ENCODE data around the gene EPHB6. TPM values are rescaled to one million over a fixed set of nuclear protein-coding genes. Genes with fewer than 3 reads are reported as not detected.
A peak's percentile ranks its signal among the peaks of the same experiment; 100 is the strongest.

EPHB6 gene
- total RNA-seq, 1 experiment from 2014 or later, result 12.6 TPM

DNA sequence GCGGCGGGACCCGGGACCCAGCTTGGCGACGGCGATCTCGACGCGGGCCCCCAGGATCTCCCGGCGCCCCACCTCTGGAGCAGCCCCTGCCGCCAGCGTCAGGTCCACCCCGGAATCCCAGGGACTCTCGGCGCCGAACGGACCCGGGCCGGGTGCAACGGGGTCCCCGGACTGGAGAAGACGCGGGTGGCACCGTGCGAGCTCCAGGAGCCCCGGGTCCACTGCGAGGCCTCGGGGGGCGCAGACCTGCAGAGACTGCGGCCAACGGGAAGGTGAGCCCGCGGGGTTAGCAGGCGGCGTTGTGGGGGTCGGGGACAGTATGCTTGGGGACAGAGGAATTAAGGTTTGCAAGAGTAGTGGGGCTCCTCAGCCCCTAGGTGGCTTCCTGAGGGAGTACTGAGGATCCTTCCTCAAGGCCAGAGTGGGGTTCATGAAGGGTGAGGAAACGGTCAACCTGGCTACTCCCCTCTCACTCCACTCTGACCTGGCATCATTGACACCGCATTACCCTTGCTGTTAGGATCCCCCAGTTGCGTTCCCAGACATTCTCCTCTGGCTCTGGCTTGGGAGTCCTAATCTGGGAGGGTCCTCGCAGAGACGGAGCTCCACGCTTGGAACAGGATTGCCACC lies 353 bp downstream of the EPHB6 start:
- H4K20me1 ChIP-seq (ENCODE audit: insufficient read depth), result no peaks in the 10 kb centered on the region
- H3K4me3 ChIP-seq (replicated peaks in 1 of 2; ENCODE audit: low read depth in 1 of 2, low read length in 2 of 2), result peak overlapping the region; percentile 76
- H3K27me3 ChIP-seq (ENCODE audit: insufficient read depth, low read length), result no peaks in the 10 kb centered on the region
- ChIA-PET RAD21 (ENCODE audit: low non-redundant PET in 1 of 2, low total read pairs in 2 of 2, uncharacterized antibody in 2 of 2, unreplicated experiment in 2 of 2) (no interaction called here), CTCF (interaction anchor here (0.6 to 1.7 kb wide), 6 partner anchors 11 to 223 kb away, joined by 3 to 7 read pairs (median 3); no protein-coding TSS in a partner anchor), POLR2A (no interaction called here)
- DNase-seq (ENCODE audit: low read depth, low spot score) (no peak), ATAC-seq (peak; percentile 7)
- no peak overlapping the region; the same call in 1 of the 2 replicates for H3K27ac ChIP-seq (ENCODE audit: low read depth, low read length)
- peak overlapping the region; percentile 90 for H3K4me2 ChIP-seq (ENCODE audit: low read length)
- H3K4me1 ChIP-seq (ENCODE audit: control insufficient read depth in 1 of 2, insufficient read depth in 2 of 2, low read length in 2 of 2), result peaks cover 13 to 21% of the 10 kb centered on the region in 2 experiments
- no TSS peak for BruUV-seq (replicated peaks)
- no peak for TF ChIP-seq CEBPB (IDR thresholded peaks at IDR 0.05; ENCODE audit: low read depth)
- 0 out of 2 replicates have a peak, but pooled peaks have one; percentile 15 for TF ChIP-seq ZFX (IDR thresholded peaks at IDR 0.05)
- H3K9ac ChIP-seq (ENCODE audit: low read length), result peak overlapping the region; percentile 54
- H3K36me3 ChIP-seq (ENCODE audit: control insufficient read depth in 1 of 2, insufficient read depth in 2 of 2, low read length in 2 of 2), result no peaks in the 10 kb centered on the region
- H3K9me2 ChIP-seq (ENCODE audit: insufficient read depth), result no peaks in the 10 kb centered on the region
- H3K9me3 ChIP-seq (ENCODE audit: control insufficient read depth in 1 of 2, insufficient read depth in 1 of 2, low read depth in 1 of 2, low read length in 2 of 2), result no peaks in the 10 kb centered on the region
- intact Hi-C loops (cut with micrococcal nuclease), result loop anchor here (10.0 kb wide), 1 partner anchor 360 kb away; no protein-coding TSS in a partner anchor
- no peaks in the 10 kb centered on the region for H3K79me2 ChIP-seq (ENCODE audit: insufficient read depth, low read length)
- no peak overlapping the region for H2AFZ ChIP-seq (ENCODE audit: low read depth, low read length, poor library complexity, severe bottlenecking)

DNA sequence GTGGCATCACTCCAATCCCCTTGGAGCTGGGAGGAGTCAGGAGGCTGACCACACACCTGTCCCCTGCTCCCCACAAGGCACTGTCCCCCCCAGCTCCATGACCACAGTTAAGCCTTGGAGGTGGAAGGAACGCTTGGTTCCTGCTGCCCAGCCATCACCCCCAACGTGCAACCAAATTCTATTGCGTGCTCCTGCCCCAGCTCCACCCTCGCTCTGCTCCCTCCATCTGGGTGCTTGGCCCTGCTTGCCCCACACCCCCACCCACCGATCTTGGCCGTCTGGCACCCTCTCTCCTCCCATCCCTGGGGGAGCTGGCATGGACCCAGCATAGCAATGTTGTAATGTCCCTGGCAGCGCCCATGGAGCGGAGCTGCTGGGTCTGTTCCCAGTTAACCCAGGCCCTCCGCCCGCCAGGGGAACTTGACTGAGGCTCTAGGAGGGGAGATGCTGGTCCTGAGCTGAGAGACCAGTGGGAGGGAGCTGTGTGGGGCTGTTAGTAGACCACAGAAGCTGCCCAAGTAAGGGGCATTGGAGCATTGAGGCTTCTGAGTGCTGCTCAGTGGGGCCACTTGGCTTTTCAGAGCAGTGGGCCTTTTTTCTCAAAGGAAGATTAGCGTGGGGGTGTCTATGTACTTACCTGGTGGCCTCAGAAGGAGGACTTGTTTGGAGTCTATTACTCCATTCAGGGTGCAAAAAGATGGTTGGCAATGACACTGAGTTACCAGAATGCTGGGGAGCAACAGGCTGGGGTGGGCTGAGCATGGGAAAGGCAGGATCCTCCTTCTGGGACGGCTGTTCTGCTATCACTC lies 1.1 kb downstream of the EPHB6 start:
- DNase-seq (ENCODE audit: low read depth, low spot score) (no peak), ATAC-seq (no peak)
- Histone ChIP-seq H3K9ac (ENCODE audit: low read length) (no peak overlapping the region), H3K9me2 (ENCODE audit: insufficient read depth) (no peaks in the 10 kb centered on the region), H3K4me2 (ENCODE audit: low read length) (peak overlapping the region; percentile 90), H3K4me3 (replicated peaks in 1 of 2; ENCODE audit: low read depth in 1 of 2, low read length in 2 of 2) (no peak overlapping the region; a peak in 1 of 4 replicates), H3K36me3 (ENCODE audit: control insufficient read depth in 1 of 2, insufficient read depth in 2 of 2, low read length in 2 of 2) (no peaks in the 10 kb centered on the region), H3K9me3 (ENCODE audit: control insufficient read depth in 1 of 2, insufficient read depth in 1 of 2, low read depth in 1 of 2, low read length in 2 of 2) (no peaks in the 10 kb centered on the region), H3K27ac (ENCODE audit: low read depth, low read length) (no peak overlapping the region), H2AFZ (ENCODE audit: low read depth, low read length, poor library complexity, severe bottlenecking) (no peak overlapping the region), H3K79me2 (ENCODE audit: insufficient read depth, low read length) (no peaks in the 10 kb centered on the region), H4K20me1 (ENCODE audit: insufficient read depth) (no peaks in the 10 kb centered on the region), H3K27me3 (ENCODE audit: insufficient read depth, low read length) (no peaks in the 10 kb centered on the region), H3K4me1 (ENCODE audit: control insufficient read depth in 1 of 2, insufficient read depth in 2 of 2, low read length in 2 of 2) (peaks cover 13 to 21% of the 10 kb centered on the region in 2 experiments)
- POLR2A ChIA-PET, result no interaction called here
- RAD21 ChIA-PET (ENCODE audit: low non-redundant PET in 1 of 2, low total read pairs in 2 of 2, uncharacterized antibody in 2 of 2, unreplicated experiment in 2 of 2), result no interaction called here
- CTCF ChIA-PET, result interaction anchor here (0.9 kb wide), 1 partner anchor 17 kb away, joined by 3 read pairs; no protein-coding TSS in a partner anchor
- intact Hi-C loops (cut with micrococcal nuclease), result loop anchor here (10.0 kb wide), 1 partner anchor 359 kb away; no protein-coding TSS in a partner anchor
- BruUV-seq (replicated peaks), result no TSS peak
- no peak for TF ChIP-seq ZNF274 (IDR thresholded peaks at IDR 0.05; ENCODE audit: low read depth, low read length)
- TF ChIP-seq POLR2AphosphoS5 (IDR thresholded peaks at IDR 0.05; ENCODE audit: low read depth, low read length), result no peak
- no peak for TF ChIP-seq ELF1 (IDR thresholded peaks at IDR 0.05; ENCODE audit: borderline replicate concordance, low read depth)
- TF ChIP-seq, protein P1, sequence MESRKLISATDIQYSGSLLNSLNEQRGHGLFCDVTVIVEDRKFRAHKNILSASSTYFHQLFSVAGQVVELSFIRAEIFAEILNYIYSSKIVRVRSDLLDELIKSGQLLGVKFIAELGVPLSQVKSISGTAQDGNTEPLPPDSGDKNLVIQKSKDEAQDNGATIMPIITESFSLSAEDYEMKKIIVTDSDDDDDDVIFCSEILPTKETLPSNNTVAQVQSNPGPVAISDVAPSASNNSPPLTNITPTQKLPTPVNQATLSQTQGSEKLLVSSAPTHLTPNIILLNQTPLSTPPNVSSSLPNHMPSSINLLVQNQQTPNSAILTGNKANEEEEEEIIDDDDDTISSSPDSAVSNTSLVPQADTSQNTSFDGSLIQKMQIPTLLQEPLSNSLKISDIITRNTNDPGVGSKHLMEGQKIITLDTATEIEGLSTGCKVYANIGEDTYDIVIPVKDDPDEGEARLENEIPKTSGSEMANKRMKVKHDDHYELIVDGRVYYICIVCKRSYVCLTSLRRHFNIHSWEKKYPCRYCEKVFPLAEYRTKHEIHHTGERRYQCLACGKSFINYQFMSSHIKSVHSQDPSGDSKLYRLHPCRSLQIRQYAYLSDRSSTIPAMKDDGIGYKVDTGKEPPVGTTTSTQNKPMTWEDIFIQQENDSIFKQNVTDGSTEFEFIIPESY (IDR thresholded peaks at IDR 0.05; ENCODE audit: extremely low read depth, insufficient replicate concordance, low read length), result no peak
- TF ChIP-seq, protein P2, sequence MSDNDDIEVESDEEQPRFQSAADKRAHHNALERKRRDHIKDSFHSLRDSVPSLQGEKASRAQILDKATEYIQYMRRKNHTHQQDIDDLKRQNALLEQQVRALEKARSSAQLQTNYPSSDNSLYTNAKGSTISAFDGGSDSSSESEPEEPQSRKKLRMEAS (IDR thresholded peaks at IDR 0.05), result no peak
- no peak for TF ChIP-seq EGR1 (IDR thresholded peaks at IDR 0.05; ENCODE audit: low read depth)
- no peak for TF ChIP-seq ZFX (IDR thresholded peaks at IDR 0.05)
- TF ChIP-seq POLR2A (IDR thresholded peaks at IDR 0.05; ENCODE audit: borderline replicate concordance, extremely low read depth, insufficient read depth, insufficient read length), result no peak
- TF ChIP-seq, protein P3, sequence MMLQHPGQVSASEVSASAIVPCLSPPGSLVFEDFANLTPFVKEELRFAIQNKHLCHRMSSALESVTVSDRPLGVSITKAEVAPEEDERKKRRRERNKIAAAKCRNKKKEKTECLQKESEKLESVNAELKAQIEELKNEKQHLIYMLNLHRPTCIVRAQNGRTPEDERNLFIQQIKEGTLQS (IDR thresholded peaks at IDR 0.05), result no peak
- TF ChIP-seq EZH2 (IDR thresholded peaks at IDR 0.05), result no peak
- no peak for TF ChIP-seq CTCF (IDR thresholded peaks at IDR 0.05 in 2 of 3, conservative IDR thresholded peaks at IDR 0.05 in 1 of 3; ENCODE audit: borderline replicate concordance in 1 of 3, insufficient read depth in 1 of 3, low read depth in 2 of 3, low read length in 2 of 3)
- no peak for TF ChIP-seq SRF (IDR thresholded peaks at IDR 0.05; ENCODE audit: low read depth)
- TF ChIP-seq CBX3 (IDR thresholded peaks at IDR 0.05; ENCODE audit: low read depth), result no peak
